ENCODE data around the gene SPRED1. TPM values are rescaled to one million over a fixed set of nuclear protein-coding genes. Genes with fewer than 3 reads are reported as not detected.

Gene SPRED1
- total RNA-seq (under 1 TPM; 0.03 to 0.05 TPM), total RNA-seq (0.12 to 14.7 (median 1.4) reads per million in 172 experiments)
- 0.76 TPM for polyA plus RNA-seq (2013, experiment 1 of 2)
- polyA plus RNA-seq (2013, experiment 2 of 2): 1.1 TPM

DNA sequence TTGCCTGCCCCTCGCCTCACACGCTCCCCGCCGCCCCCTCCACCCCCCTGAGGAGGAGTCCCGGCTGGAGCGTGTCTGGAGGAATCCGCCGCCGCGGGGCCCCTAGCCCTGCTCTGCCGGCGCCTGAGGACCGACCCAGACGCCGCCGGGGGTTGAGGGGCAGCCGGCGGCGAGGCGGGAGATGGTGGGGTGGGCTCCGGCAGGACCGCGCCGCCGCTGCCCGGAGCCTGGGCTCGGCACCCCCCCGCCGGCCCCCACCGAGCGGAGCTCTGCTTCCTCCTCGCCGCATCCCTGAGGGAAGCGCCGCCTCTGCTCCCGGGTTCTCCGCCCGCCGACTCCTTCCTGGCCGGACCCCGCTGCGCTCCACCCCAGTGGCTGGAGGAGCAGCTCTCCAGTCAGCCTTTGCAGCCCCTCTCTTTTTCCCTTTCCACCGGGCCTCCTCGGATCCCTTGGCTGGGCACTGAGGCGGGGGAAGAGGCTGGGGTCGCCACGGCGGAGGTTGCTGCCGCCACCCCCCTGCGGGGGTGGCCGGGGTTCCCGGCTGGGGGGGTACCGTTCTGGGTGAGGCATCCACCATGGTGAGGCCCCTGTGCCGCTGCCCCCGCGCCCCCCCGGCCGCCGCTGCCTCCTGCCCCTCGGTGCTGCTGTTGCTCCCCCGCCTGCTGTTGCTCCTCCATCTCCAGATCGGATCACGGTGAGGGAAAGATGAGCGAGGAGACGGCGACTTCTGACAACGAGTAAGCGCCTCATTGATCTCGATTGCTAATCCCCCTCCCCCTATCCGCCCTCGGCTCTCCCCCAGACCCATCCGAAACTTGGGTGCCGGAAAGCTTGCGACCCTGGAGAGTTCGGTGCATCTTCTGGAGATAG, at the start of gene SPRED1:
SPRED1 (plus strand) TSS at position 356 of the 870 bp plus-strand sequence; CDS start at position 706, 350 bp downstream.
- H3K27ac ChIP-seq (ENCODE audit: low read depth in 1 of 2, low read length in 2 of 2): no peak within 1 kb of the TSS
- TF ChIP-seq, protein P1, sequence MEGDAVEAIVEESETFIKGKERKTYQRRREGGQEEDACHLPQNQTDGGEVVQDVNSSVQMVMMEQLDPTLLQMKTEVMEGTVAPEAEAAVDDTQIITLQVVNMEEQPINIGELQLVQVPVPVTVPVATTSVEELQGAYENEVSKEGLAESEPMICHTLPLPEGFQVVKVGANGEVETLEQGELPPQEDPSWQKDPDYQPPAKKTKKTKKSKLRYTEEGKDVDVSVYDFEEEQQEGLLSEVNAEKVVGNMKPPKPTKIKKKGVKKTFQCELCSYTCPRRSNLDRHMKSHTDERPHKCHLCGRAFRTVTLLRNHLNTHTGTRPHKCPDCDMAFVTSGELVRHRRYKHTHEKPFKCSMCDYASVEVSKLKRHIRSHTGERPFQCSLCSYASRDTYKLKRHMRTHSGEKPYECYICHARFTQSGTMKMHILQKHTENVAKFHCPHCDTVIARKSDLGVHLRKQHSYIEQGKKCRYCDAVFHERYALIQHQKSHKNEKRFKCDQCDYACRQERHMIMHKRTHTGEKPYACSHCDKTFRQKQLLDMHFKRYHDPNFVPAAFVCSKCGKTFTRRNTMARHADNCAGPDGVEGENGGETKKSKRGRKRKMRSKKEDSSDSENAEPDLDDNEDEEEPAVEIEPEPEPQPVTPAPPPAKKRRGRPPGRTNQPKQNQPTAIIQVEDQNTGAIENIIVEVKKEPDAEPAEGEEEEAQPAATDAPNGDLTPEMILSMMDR (IDR thresholded peaks at IDR 0.05): no peak
- H3K4me1 Mint-ChIP-seq (ENCODE audit: low read depth): peaks cover 36% of the 10 kb centered on the region

DNA sequence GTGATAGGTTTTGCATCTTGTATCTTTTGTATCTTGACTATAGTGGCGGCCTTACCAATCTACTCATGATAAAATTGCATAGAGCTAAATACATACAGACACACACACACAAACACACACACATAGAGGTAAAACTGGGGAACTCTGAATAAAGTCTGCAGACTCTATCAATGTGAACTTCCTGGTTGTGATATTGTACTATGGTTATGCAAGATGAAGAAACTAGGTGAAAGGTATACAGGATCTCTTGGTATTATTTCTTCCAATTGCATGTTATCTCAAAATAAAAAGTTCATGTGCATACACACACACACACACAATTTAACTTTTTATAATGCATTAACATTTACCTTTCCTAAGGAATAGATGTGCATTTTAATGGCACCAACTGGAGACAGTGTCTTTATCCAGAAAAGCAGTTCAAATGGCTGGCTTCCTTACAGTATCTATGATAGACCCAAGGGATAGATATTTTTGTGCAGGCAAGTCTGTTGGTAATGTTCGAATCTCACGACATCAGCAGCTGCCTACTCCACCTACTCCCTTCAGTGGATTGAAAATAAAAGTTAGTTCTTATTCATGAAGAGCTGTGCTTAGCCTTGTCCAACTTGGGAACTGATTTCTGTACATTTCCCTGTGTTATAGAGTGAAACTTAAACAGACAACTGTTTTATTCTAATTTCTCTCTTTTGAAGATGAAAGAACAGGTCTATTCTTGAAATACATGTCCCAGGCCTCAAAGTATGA, 46.9 kb upstream of the SPRED1 start:
- Histone ChIP-seq H3K4me1 (ENCODE audit: insufficient read depth, low read length) (no peaks in the 10 kb centered on the region), H3K27me3 (ENCODE audit: control insufficient read depth in 1 of 2, insufficient read depth in 2 of 2, low read length in 2 of 2) (peaks cover 0 to 4% of the 10 kb centered on the region in 2 experiments), H3K27ac (ENCODE audit: low read depth in 1 of 2, low read length in 2 of 2) (no peak overlapping the region), H3K36me3 (ENCODE audit: insufficient read depth, low read length) (no peaks in the 10 kb centered on the region), H3K4me3 (ENCODE audit: low read length) (no peak overlapping the region), H3K9me3 (ENCODE audit: control insufficient read depth in 1 of 2, insufficient read depth in 1 of 2, low read length in 2 of 2) (no peaks in the 10 kb centered on the region)
- DNase-seq: no peak
- TF ChIP-seq, protein P1 (IDR thresholded peaks at IDR 0.05): no peak
- no peak for ATAC-seq (ENCODE audit: poor library complexity)
- POLR2A ChIA-PET: no interaction called here
- Mint-ChIP-seq H3K36me3 (ENCODE audit: low read depth) (no peaks in the 10 kb centered on the region), H3K4me3 (no peak overlapping the region), H3K4me1 (ENCODE audit: low read depth) (no peaks in the 10 kb centered on the region), H3K9me3 (no peaks in the 10 kb centered on the region), H3K27ac (no peak overlapping the region), H3K27me3 (peaks cover 57% of the 10 kb centered on the region)
- CTCF ChIA-PET: no interaction called here
- intact Hi-C loops (cut with DNase I, micrococcal nuclease): no loop called here

More for the DNA sequence above, at the start of gene SPRED1:
- Mint-ChIP-seq H3K4me3 (peak within 1 kb of the TSS; percentile 88), H3K27ac (peak within 1 kb of the TSS; percentile 57), H3K9me3 (no peaks in the 10 kb centered on the region), H3K36me3 (ENCODE audit: low read depth) (peaks cover 5% of the 10 kb centered on the region), H3K27me3 (peaks cover 39% of the 10 kb centered on the region)
- POLR2A ChIA-PET: interaction anchor here (1.4 kb wide), 1 partner anchor 13 kb away, joined by 6 read pairs; no protein-coding TSS in a partner anchor
- Histone ChIP-seq H3K9me3 (ENCODE audit: control insufficient read depth in 1 of 2, insufficient read depth in 1 of 2, low read length in 2 of 2) (no peaks in the 10 kb centered on the region), H3K4me1 (ENCODE audit: insufficient read depth, low read length) (peaks cover 24% of the 10 kb centered on the region), H3K4me3 (ENCODE audit: low read length) (peak within 1 kb of the TSS; percentile 75), H3K36me3 (ENCODE audit: insufficient read depth, low read length) (no peaks in the 10 kb centered on the region), H3K27me3 (ENCODE audit: control insufficient read depth in 1 of 2, insufficient read depth in 2 of 2, low read length in 2 of 2) (peaks cover 8 to 18% of the 10 kb centered on the region in 2 experiments)
- CTCF ChIA-PET: no interaction called here
- intact Hi-C loops (cut with DNase I, micrococcal nuclease): loop anchor here (10.0 kb wide), 2 partner anchors 102 to 452 kb away; no protein-coding TSS in a partner anchor
- peak; percentile 6 for ATAC-seq (ENCODE audit: poor library complexity)
- peak in 8 of 14 experiments; percentile 0 to 34 (median 5) for DNase-seq

DNA sequence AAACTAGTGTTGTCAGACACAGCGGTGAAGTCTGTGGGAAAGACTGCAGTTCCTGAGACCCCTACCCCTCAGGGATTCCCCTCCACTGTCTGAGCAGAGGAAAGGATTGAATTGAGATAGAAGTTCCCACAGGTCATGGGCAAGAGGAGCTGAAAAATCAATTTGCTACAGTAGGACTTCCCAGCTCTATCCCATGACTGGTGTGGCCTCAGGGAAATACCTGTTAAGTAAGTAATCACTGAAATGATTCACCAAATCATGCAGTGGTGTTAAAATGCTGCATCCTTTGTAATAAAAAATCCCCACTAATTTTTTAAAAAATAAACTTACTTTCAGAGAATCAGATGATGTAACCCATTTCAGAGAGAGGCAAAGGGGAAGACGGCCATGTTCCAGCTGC, 45.0 kb upstream of the SPRED1 start:
- ChIA-PET POLR2A (no interaction called here), CTCF (no interaction called here)
- H3K27me3 Mint-ChIP-seq: peaks cover 56% of the 10 kb centered on the region
- no peaks in the 10 kb centered on the region for H3K36me3 ChIP-seq (ENCODE audit: insufficient read depth, low read length)
- TF ChIP-seq, protein P1 (IDR thresholded peaks at IDR 0.05): no peak
- H3K4me1 ChIP-seq (ENCODE audit: insufficient read depth, low read length): no peaks in the 10 kb centered on the region
- no peak overlapping the region for H3K4me3 Mint-ChIP-seq
- DNase-seq: no peak
- no peaks in the 10 kb centered on the region for H3K9me3 ChIP-seq (ENCODE audit: control insufficient read depth in 1 of 2, insufficient read depth in 1 of 2, low read length in 2 of 2)
- peaks cover 0 to 4% of the 10 kb centered on the region in 2 experiments for H3K27me3 ChIP-seq (ENCODE audit: control insufficient read depth in 1 of 2, insufficient read depth in 2 of 2, low read length in 2 of 2)
- H3K36me3 Mint-ChIP-seq (ENCODE audit: low read depth): no peaks in the 10 kb centered on the region
- intact Hi-C loops (cut with DNase I, micrococcal nuclease): no loop called here
- H3K27ac Mint-ChIP-seq: no peak overlapping the region
- no peaks in the 10 kb centered on the region for H3K9me3 Mint-ChIP-seq
- no peak overlapping the region for H3K27ac ChIP-seq (ENCODE audit: low read depth in 1 of 2, low read length in 2 of 2)
- ATAC-seq (ENCODE audit: poor library complexity): no peak
- H3K4me1 Mint-ChIP-seq (ENCODE audit: low read depth): no peaks in the 10 kb centered on the region
- no peak overlapping the region for H3K4me3 ChIP-seq (ENCODE audit: low read length)

Measured in CD4-positive, alpha-beta T cell (primary cell).